Stomach (tissue), 9 donors: ENCODE data around the gene KIAA0930. TPM values are rescaled to one million over a fixed set of nuclear protein-coding genes. Genes with fewer than 3 reads are reported as not detected.
A peak's percentile ranks its signal among the peaks of the same experiment; 100 is the strongest.
"Not testable (repeated sequence)": the region's sequence is repeated elsewhere in the genome, so short reads cannot be mapped to it uniquely, and the experiment has no call there.

Source experiments
- DNase-seq, 2 donors: peaks; one replicate each; pipeline versions ENCODE4 v3.0.0 to v3.0.0-alpha.2; 2013 to 2019
- H3K27ac ChIP-seq, 5 donors: fragments of 200-600 bp in 4 of 5; sonication (generic) in 4 of 5; one replicate each; pipeline ENCODE4 v1.5.1; 2013 to 2019; ENCODE audit warnings: mild to moderate bottlenecking in 1 of 5, moderate library complexity in 1 of 5
- H3K27me3 ChIP-seq, 3 donors: fragments of 200-600 bp; sonication (generic); one replicate each; pipeline ENCODE4 v1.5.1; 2017 to 2019; ENCODE audit warnings: mixed run types in 1 of 3
- H3K36me3 ChIP-seq, 4 donors: fragments of 200-600 bp; sonication (generic); 1 replicate in 3 of 4; 2 replicates in 1 of 4; pipeline ENCODE4 v1.5.1; 2016 to 2019
- H3K4me1 ChIP-seq, 4 donors: fragments of 200-600 bp; sonication (generic); one replicate each; pipeline ENCODE4 v1.5.1; 2016 to 2019
- H3K4me3 ChIP-seq, 4 donors: fragments of 200-600 bp; sonication (generic) in 3 of 4; one replicate each; pipeline ENCODE4 v1.5.1; 2016 to 2019; ENCODE audit warnings: mild to moderate bottlenecking in 1 of 4
- H3K9me3 ChIP-seq, 4 donors: fragments of 200-600 bp; sonication (generic); one replicate each; pipeline ENCODE4 v1.5.1; 2016 to 2019
- EP300 ChIP-seq: sonication (generic); formaldehyde crosslinking; IDR thresholded peaks from one replicate; pipeline ENCODE4 v1.6.1; 2017; ENCODE audit warnings: antibody characterized with exemption
- POLR2A ChIP-seq, 4 donors: fragments of 450-650 bp; IDR thresholded peaks; one replicate each; pipeline ENCODE4 v1.6.1; 2016; ENCODE audit warnings: antibody characterized with exemption in 4 of 4, control low read depth in 2 of 4, mild to moderate bottlenecking in 1 of 4, moderate library complexity in 1 of 4
- POLR2AphosphoS5 ChIP-seq, 3 donors: sonication (generic); formaldehyde crosslinking; IDR thresholded peaks; one replicate each; pipeline ENCODE4 v1.6.1; 2016; ENCODE audit warnings: antibody characterized with exemption in 3 of 3
- WGBS, 5 donors: extraction: QIAGEN DNeasy Blood & Tissue Kit in 3 of 5; methylation state at CpG; one replicate each; pipeline versions ENCODE4 v1.1.5 to v1.1.7; 2013 to 2018; 5-methylcytosine and 5-hydroxymethylcytosine counted together
- intact Hi-C: fragments of 100-400 bp; cut with DNase I; formaldehyde crosslinking; loops from one replicate; pipeline ENCODE4 v1.15.1; 2023; ENCODE audit warnings: low total_unique reads
- polyA plus RNA-seq, 3 donors: library from polyadenylated mRNA; stranded (reverse); fragments of 200-250 nt; gene quantifications; one replicate each; pipeline ENCODE4 v1.2.3, GENCODE V29; 2013
- total RNA-seq, 5 donors: library from RNA; depleted of rRNA; stranded (reverse); fragments of >200 nt; gene quantifications; one replicate each; pipeline versions ENCODE4 v1.1.0 to v1.2.3, GENCODE V29; 2014 to 2016
- TF ChIP-seq, protein P1 (sequence below), 7 experiments: fragments of 450-650 bp in 4 of 7; fragments of 200-600 bp in 3 of 7; sonication (generic) in 3 of 7; IDR thresholded peaks; one replicate each; pipeline ENCODE4 v1.5.1; 2016 to 2019; ENCODE audit warnings: antibody characterized with exemption in 7 of 7, control low read depth in 2 of 7, mild to moderate bottlenecking in 1 of 7
- donor health status: healthy with polysubstance abuse.
- donor health status: Bipolar disorder and iron deficiency.
- donor health status: healthy.

Gene KIAA0930
- total and polyA plus RNA-seq, 8 donors, result 7.1 to 42.3 (median 18.4) TPM

DNA sequence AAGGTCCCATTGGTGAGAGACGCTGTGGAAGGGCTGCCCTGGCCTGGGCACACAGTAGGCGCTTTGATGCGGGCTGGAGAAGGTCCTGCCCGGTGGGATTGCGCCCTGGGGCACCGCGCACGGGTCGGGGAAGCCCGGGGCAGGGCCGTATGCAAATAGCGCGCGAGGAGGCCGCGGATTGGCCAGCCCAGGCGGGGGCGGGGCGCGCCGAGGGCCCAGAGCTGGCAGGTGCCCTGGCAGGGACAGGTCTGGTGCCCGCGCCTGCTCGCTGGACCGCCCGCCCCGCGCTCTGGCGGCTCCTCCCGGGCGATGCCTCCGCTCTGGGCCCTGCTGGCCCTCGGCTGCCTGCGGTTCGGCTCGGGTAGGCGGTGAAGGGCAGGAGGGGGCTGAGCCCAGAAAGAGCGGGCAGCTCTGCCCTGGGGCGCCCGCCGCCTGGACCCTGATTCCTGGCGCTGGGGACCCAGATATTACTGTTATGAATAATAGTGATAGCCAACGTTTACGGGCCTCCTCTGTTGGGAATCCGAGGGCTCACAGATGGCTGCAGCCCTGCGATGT lies 44.1 kb upstream of the KIAA0930 start, which contains the start of gene UPK3A:
TSS of gene UPK3A (plus strand) at position 245 of the 558 bp plus-strand sequence. CDS start at position 310, 65 bp downstream.
- H3K27me3 ChIP-seq, result peaks cover 0 to 19% (median 8%) of the 10 kb centered on the region in 3 donors
- H3K9me3 ChIP-seq, result no peaks in the 10 kb centered on the region
- H3K4me1 ChIP-seq, result peaks cover 8 to 29% (median 20%) of the 10 kb centered on the region in 4 donors
- H3K36me3 ChIP-seq, result no peaks in the 10 kb centered on the region
- whole genome bisulfite sequencing, 5 donors, result 4 to 10% (median 7%) methylated on average over 6 to 46 of the region's 46 CpGs
- H3K4me3 ChIP-seq, result peak within 1 kb of the TSS; percentile 32 to 41 (median 34)
- TF ChIP-seq POLR2AphosphoS5 (IDR thresholded peaks at IDR 0.05) (no peak), EP300 (no peak), POLR2A (IDR thresholded peaks at IDR 0.05) (no peak)
- TF ChIP-seq, protein P1, sequence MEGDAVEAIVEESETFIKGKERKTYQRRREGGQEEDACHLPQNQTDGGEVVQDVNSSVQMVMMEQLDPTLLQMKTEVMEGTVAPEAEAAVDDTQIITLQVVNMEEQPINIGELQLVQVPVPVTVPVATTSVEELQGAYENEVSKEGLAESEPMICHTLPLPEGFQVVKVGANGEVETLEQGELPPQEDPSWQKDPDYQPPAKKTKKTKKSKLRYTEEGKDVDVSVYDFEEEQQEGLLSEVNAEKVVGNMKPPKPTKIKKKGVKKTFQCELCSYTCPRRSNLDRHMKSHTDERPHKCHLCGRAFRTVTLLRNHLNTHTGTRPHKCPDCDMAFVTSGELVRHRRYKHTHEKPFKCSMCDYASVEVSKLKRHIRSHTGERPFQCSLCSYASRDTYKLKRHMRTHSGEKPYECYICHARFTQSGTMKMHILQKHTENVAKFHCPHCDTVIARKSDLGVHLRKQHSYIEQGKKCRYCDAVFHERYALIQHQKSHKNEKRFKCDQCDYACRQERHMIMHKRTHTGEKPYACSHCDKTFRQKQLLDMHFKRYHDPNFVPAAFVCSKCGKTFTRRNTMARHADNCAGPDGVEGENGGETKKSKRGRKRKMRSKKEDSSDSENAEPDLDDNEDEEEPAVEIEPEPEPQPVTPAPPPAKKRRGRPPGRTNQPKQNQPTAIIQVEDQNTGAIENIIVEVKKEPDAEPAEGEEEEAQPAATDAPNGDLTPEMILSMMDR (IDR thresholded peaks at IDR 0.05), result no peak
- intact Hi-C loops, result no loop called here
- peak within 1 kb of the TSS in 1 of 5 donors; percentile 58 for H3K27ac ChIP-seq
- peak; percentile 90 to 91 for DNase-seq

DNA sequence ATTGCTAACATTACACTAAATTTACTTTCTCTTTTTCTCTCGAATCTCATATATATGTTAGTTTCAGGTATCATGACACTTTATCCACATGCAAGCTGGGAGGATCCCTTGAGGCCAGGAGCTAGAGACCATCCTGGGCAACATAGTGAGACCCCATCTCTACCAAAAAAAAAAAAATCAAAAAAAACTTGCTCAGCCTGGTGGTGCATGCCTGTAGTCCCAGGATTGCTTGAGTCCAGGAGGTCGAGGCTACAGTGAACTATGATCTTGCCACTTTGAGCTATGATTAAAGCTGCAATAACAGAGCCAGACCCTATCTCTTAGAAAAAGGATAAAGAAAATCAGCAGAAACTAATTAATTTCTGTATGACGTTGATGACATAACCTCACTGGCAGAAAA lies 40.3 kb upstream of the KIAA0930 start:
- TF ChIP-seq POLR2A (IDR thresholded peaks at IDR 0.05) (no peak), POLR2AphosphoS5 (IDR thresholded peaks at IDR 0.05) (no peak), EP300 (no peak)
- TF ChIP-seq, protein P1 (IDR thresholded peaks at IDR 0.05), result no peak
- no peak for DNase-seq
- no peaks in the 10 kb centered on the region for H3K9me3 ChIP-seq
- no peak overlapping the region for H3K27ac ChIP-seq
- peaks cover 8 to 42% (median 24%) of the 10 kb centered on the region in 4 donors for H3K4me1 ChIP-seq
- H3K36me3 ChIP-seq, result no peaks in the 10 kb centered on the region
- H3K4me3 ChIP-seq, result no peak overlapping the region
- 69 to 79% (median 77%) methylated on average over 3 of the region's 3 CpGs for WGBS, 5 donors
- intact Hi-C loops, result no loop called here
- peaks cover 0 to 13% (median 8%) of the 10 kb centered on the region in 3 donors for H3K27me3 ChIP-seq

DNA sequence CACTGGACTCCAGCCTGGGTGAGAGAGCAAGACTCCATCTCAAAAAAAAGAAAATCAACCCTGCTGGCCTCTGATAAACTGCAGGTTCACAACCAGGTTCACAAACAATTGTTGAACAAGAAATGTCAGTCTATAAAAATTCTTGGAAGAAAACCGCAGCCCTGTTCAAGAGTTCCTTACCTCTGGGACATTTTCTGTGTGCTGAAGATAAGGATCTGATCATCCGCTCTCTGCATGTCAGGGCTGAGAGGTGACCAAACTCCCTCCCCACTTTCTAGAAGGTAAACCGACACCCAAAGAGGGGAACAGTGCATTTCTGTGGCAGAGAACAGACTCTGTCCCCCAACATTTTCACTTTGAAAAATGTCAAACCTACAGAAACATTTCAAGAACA lies 39.9 kb upstream of the KIAA0930 start:
- Histone ChIP-seq H3K4me1 (peaks cover 8 to 42% (median 23%) of the 10 kb centered on the region in 4 donors), H3K9me3 (no peaks in the 10 kb centered on the region), H3K4me3 (no peak overlapping the region), H3K36me3 (no peaks in the 10 kb centered on the region), H3K27ac (peak overlapping the region in 3 of 5 donors; percentile 11 to 65 (median 33)), H3K27me3 (peaks cover 0 to 13% (median 8%) of the 10 kb centered on the region in 3 donors)
- intact Hi-C loops, result no loop called here
- DNase-seq, result no peak
- no peak for TF ChIP-seq POLR2AphosphoS5 (IDR thresholded peaks at IDR 0.05)
- no peak for TF ChIP-seq POLR2A (IDR thresholded peaks at IDR 0.05)
- no peak for TF ChIP-seq EP300
- TF ChIP-seq, protein P1 (IDR thresholded peaks at IDR 0.05), result no peak
- WGBS, 5 donors, result 92 to 94% (median 92%) methylated on average over 3 of the region's 3 CpGs

DNA sequence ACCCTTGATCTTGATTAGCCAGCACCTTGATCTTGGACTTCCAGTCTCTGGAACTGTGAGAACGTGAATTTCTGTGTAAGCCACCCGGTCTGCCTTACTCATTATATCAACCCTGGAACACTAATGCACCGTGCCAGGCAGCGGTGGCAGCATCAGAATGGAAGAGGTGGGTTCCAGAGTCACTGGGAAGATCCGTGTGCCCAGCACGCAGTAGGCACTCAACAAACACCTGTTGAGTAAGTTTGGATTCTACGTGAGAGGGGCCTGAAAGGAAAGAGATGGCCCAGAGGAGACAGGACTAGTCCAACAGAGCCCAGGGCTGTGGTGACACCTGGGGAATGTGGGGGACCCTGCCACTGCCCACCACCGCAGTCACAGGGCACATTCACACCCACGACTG lies 37.4 kb upstream of the KIAA0930 start:
- Histone ChIP-seq H3K4me3 (no peak overlapping the region), H3K27ac (no peak overlapping the region), H3K4me1 (peaks cover 0 to 35% (median 10%) of the 10 kb centered on the region in 4 donors), H3K36me3 (no peaks in the 10 kb centered on the region), H3K27me3 (no peaks in the 10 kb centered on the region), H3K9me3 (no peaks in the 10 kb centered on the region)
- TF ChIP-seq POLR2A (IDR thresholded peaks at IDR 0.05) (no peak), POLR2AphosphoS5 (IDR thresholded peaks at IDR 0.05) (no peak), EP300 (no peak)
- TF ChIP-seq, protein P1 (IDR thresholded peaks at IDR 0.05), result no peak
- intact Hi-C loops, result no loop called here
- DNase-seq, result no peak
- 73 to 88% (median 84%) methylated on average over 9 of the region's 9 CpGs for WGBS, 5 donors

DNA sequence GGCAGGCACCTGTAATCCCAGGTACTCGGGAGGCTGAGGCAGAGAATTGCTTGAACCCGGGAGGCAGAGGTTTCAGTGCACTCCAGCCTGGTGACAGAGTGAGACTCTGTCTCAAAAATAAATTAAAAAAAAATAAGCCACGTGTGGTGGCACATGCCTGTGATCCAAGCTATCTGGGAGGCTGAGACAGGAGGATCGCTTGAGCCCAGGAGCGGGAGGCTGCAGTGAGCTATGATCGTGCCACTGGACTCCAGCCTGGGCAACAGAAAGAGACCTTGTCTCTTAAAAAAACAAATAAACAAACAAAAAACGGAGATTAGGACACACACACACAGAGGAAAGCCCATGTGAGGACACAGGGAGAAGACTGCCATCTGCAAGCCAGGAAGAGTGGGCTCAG lies 37.0 kb upstream of the KIAA0930 start:
- 72 to 82% (median 79%) methylated on average over 7 of the region's 7 CpGs for WGBS, 5 donors

More for the DNA sequence above, 37.0 kb upstream of the KIAA0930 start:
- intact Hi-C loops, H3K27me3 ChIP-seq, H3K27ac ChIP-seq, H3K36me3 ChIP-seq, DNase-seq, H3K9me3 ChIP-seq, H3K4me3 ChIP-seq: not testable (repeated sequence)
- peaks cover 0 to 36% (median 11%) of the 10 kb centered on the region in 4 donors for H3K4me1 ChIP-seq
